Left forelimb (tissue), 1 donor: ENCODE measurements around the gene PDE7B.
"Not testable (repeated sequence)": the region's sequence is repeated elsewhere in the genome, so short reads cannot be mapped to it uniquely, and the experiment has no call there.

ENCODE experiments used
- DNase-seq: peaks from one replicate; pipeline ENCODE4 v3.0.0-alpha.2; 2018; ENCODE audit warnings: low spot score

PDE7B gene

DNA sequence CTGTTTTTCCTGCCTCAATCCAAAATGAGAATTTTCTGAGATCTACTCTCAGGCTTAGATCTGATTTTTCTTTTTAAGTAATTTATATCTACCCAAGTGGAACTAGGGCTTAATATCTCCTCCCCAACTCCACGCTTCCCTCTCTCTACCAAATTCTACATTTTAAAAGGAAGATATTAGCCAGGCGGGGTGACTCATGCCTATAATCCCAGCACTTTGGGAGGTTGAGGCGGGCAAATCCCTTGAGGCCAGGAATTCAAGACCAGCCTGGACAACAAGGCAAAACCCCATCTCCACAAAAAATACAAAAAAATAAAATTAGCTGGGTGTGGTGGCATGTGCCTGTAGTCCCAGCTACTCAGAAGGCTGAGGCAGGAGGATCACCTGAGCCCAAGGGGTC lies 337.6 kb downstream of the PDE7B start:
- no peak for DNase-seq

DNA sequence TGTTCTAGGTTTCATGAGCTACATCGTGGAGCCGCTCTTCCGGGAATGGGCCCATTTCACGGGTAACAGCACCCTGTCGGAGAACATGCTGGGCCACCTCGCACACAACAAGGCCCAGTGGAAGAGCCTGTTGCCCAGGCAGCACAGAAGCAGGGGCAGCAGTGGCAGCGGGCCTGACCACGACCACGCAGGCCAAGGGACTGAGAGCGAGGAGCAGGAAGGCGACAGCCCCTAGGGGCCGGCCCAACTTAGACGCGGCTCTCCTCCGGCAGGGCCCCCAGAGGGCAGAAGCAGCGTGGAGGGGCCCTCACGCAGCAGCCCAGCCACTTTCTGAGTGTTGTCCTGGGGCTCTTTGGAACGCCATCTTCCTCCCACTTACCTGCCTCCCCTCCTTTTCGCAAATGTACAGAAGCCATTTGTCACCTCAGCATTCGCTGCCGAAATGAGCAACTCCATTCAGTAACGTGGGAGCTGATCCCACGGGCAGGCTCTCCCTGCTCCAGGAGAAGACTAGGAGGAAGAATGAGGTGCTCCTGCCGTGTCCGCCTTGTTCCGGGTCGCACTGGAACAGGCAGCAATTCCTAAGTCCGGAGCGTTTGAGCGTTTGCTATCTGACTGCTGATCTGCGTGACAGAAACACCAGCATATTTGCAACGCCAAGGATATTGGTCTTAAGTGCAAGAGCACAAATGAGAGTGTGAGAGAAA lies 340.3 kb downstream of the PDE7B start:
- no peak for DNase-seq

DNA sequence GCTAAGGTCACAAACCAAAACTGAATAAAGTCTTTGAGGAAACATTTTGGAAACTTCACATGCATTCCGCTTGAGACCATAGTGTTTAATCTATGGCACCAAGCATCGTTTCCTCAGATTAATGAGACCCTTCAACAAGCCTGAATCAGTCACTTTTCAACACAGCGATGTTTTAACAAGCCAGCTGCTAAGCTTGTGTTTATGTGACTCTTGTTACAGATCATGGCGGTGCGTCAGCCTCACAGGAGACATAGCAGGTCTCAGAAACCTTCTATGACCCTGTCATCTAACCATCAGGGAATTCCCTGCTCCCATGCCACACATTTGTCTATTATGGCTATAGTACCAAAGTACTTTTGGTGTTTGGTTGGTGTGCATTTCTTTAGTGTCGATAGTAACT lies 341.4 kb downstream of the PDE7B start:
- no peak for DNase-seq

DNA sequence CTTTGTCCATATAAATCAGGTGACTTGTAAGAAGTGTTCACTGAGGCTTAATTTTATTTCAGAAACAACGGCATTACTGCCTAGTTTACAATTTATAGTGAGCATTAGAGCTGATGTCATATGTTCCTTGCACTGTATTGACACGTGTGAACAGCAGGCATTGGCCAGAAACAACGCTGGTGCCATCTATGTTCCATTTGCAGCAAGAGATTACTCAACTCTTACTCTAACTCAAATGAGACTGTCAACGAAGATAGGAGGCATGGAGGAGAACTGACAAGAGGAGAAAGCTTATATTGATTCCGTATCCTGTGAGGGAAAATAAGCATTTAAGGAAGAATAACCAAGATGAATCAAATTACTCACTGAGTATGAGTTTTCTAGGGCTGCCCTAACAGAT lies 350.2 kb downstream of the PDE7B start:
- DNase-seq = no peak

DNA sequence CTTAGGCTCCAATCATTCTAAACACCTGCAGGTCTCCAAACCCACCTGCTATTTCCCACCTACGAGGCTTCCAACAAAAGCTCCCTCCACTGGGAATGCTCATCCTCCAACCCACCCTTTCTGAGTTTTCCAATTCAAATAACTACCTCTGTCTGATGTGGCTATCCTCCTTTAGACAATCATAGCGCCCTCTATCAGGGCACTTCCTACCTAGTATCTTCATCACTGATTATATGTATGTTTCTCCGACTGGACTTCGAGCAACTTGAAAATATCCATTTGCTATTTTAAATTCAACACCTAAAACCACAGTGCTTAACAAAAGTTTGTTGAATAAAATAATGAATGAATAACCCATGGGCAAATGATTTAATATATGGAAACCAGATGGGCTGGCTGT lies 357.3 kb downstream of the PDE7B start:
- DNase-seq = no peak

DNA sequence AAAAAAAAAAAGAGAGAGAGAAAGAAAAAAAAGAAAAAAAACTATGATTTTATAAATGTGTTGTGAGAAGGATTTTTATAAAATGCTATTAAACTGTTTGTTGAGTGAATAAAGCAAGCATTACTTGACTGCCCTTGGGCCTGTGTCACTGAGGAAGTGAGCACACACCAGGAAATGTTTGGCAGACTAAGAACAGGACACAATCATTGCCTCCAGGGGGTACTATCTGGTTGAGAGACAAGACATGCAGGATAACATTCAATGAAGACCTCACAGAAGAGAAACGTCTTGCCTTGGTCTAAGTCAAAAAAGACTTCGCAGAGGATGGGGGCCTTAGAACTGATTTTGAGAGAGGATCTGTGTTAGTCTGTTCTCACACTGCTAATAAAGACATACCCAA lies 358.0 kb downstream of the PDE7B start:
- DNase-seq = no peak

DNA sequence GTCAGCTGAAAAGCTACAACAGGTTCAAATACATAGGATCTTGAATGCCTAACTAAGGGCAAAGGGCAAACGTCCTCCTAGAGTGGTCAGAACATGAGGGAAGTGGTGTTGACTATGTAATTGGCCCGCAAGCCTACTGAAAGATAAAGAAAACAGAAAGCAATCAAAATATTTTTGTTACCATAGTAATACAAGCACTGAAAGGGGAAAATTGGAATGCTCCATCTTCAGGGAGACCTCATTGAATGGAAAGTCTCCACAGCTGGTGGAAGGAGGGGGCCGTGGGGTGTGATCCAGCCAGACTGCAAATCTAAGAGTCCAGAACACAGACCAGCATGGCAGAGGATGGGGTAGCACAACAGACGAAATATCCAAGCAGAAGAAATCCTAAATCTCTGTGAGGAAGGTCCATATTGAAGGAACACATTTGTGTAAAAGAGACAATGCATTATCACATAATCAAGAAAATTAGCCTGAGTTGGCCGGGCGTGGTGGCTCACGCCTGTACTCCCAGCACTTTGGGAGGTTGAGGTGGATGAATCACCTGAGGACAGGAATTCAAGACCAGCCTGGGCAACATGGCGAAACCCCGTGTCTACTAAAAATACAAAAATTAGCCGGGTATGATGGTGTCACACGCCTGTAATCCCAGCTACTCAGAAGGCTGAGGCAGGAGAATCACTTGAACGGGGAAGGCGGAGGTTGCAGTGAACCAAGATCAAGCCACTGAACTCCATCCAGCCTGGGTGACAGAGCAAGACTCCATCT lies 359.1 kb downstream of the PDE7B start:
- DNase-seq = no peak

DNA sequence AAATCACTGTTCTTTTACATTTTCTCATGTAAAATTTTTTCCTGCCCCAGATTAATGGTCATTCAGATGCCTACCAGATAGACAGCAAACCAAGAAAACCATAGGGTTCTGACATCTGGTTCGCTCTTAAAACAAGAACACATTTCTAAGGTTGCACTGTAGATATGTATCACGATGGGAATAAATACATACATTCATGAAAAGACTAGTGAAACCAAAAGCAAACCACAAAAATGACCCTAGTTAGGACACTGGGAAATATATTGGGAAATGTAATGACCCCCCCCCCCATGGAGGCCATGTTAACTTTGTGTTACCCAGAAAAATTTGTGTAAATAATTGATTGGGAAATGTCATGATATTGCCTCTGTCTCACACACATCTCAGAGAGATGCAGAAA lies 361.1 kb downstream of the PDE7B start:
- DNase-seq = no peak

DNA sequence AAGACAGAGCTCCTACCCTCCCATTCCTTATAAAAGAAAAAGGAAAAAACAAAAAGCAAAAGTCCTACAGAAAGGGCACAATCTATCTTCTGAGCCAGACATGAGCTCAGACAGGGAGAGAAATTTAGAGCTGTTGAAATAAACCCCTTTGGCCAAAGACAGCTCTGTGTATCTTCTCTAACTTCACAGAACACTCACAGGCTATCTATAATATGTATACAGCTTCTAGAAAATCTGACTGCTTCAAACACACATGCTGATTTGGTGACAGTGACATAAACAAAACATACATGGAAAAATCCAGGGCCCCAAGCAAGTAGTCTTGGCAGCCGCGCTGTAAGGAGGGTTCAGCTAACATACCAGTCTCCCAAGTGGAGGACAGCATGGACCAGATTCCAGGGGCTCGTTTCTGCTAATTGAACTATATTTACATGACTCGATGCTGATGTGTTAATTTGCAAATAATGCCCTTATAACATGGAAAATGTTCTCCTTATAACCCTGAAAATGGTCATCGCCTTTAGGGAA lies 361.6 kb downstream of the PDE7B start:
- no peak for DNase-seq

DNA sequence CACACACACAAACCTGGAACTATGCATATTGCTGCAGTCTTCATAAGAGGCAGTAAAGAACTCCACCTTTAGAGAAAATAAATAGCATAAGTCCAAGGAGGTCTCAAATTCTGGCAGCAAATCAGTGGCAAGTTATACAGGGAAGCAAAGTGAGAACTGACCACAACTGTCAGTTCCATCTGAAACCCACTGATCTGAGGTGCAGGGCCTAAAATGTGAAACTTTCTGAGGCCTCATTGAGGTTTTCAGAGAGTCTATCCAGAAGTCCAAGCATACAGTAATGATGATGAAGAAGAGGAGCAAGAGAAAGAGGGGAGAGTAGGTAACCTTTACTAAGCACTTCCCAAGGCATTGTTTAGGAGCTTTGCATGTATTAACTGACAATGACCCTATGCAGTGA lies 362.4 kb downstream of the PDE7B start:
- no peak for DNase-seq

DNA sequence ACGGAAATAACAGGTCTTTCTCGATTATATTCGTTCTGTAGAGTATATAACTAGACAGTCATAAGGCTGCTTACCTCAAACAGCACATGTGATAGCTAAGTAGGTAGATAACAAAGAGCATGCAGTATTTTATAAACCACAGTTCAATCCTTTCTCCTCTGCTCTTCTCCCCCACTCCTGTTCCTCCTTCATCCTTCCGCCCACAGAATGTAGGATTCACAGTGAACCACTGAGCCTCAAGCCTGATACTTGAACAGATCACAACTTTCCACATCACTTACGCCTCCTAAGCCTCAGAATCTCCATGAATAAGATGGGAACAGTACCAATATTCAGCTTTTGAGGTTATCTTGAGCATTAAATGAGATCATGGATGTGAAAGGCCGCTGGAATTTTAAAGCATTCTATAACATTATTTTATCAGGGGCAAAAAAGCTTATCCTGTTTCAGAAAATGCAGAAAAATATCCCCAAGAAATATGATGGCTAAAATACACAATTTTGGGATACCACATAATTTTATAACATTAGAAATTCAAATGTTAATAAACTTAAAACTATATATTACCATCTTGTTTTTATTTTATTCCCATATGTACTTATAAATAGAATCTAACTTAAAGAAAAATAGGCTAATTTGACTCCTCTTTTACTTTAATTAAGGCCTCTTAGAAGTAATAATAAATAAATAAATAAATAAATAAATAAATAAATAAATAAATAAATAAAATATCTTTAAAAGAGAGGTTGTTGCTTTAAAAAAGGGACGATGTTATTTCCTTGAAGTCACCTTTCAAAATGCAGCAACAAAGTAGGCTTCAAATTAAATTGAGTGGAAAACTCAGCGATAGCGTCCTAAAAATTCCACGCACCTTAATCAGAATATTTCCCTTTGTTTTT lies 365.3 kb downstream of the PDE7B start:
- no peak for DNase-seq

DNA sequence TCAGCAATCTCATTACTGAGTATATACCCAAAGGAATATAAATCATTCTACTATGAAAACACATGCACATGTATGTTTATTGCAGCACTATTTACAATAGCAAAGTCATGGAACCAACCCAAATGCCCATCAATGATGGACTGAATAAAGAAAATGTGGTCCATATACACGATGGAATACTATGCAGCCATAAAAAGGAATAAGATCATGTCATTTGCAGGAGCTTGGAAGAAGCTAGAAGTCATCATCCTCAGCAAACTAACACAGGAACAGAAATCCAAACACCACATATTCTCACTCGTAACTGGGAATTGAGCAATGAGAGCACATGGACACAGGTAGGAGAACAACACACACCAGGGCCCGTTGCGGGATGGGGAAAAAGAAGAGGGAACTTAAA lies 373.5 kb downstream of the PDE7B start:
- not testable (repeated sequence) for DNase-seq

DNA sequence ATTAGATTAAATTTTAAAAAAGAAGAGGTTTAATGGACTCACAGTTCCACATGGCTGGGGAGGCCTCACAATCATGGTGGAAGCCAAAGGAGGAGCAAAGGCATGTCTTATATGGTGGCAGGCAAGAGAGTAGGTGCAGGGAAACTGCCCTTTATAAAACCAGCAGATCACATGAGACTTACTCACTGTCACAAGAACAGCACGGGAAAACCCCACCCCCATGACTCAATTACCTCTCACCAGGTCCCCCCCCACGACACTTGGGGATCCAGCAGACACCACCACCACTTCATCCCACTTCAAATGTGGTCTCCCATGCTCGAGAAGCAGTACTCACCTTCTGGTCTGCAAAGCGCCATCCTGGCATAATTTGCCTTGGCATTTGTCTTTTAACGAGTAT lies 374.0 kb downstream of the PDE7B start:
- DNase-seq = no peak

DNA sequence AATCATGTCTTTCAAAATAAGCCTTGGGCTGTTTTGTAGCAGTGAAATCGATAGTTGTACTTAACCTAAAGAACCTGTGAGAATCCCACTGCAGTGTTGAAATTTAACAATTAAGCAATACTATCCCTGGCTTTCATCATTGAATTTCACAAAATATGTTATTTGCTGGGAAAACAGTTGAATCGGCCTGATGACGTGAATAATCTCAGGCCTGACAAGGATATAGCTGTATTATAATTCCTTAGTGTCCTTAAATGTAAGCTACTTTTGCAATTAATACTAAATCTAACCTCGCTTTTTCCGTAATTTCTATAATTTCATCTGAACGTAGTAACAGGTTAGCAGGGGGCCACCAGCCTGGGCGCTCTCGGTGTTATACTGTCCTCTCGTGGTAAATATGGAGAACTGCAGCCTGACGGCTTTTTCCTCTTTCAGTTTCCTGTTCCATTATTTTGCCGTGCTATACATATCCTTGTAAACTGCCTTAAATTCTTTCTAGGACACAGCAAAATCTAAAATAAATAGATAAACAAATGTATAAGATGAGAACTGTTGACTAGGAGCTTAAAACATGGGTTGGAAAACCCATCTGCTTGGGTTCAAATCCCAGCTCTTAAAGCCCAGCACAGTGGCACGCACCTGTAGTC lies 374.6 kb downstream of the PDE7B start:
- no peak for DNase-seq

DNA sequence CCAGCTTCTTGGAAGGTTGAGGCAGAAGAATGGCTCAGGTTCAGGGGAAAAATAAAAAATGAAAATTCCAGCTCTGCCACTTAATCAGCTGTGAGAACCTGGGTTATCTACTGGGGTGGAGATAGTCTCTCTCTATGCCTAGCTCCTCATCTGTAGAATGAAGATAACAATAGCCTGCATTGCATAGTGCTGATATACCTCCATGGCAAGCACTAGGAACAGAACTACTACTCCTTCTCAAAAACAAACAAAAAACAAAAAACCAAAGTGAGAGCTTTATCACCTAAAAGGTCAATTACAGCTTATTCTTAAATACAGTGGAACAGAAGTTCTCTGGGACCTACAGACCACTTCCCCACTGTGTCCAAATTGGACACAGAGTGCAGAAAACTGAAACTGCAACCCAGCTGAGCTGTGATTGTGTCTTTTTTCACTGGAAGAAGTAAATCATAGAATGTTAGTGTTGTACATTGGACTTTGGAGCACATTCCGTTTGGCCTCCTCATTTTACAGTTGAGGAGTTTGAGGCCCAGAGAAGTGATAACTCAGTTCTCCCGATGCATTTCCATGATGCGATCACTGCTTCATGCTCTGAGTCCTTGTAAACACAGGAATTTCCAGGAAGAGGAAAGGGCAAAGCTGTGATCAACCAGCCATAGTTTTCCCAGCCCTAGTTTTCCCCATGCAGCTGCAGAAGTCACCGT lies 375.3 kb downstream of the PDE7B start:
- no peak for DNase-seq

DNA sequence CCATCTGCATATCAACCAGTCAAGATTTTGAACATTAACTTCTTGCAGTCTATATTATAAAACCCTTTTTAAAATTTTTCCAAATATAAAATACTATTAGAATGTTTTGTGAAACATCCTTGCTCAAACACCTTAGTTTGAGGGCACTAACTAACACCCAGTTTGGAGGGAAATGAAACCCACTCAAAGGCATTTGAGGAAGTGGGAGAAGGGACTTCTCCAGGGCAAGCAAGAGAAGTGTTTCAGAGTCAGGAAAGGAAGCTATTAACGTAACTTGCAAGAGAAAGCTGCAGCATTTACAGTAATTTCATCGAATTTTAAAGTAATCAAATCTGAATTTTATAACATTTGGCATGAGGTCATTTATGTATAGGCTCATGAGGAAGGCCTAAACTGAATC lies 377.3 kb downstream of the PDE7B start:
- no peak for DNase-seq

DNA sequence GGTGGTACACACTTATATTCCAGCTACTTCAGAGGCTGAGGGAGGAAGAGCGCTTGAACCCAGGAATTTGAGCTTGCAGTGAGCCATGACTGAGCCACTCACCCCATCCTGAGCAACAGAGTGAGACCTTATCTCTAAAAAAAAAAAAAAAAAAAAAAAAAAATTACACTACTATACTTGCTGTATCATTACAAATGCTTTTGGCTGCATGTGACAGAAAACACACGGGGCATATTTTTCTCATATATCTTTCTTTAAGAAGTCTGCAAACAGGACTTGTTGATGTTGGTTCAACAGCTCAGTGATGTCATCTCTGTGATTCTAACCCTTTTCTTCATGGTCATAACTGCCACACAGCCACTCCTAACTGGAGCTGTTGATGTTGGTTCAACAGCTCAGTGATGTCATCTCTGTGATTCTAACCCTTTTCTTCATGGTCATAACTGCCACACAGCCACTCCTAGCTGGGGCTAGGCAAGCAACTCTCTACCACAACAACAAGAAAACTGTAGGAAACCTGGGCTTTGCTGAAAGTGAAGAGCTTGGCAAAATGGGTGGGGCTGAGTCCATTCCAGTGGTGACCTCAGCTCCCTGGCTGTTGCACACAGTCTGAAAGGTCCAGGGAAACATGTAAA lies 378.8 kb downstream of the PDE7B start:
- DNase-seq = no peak

DNA sequence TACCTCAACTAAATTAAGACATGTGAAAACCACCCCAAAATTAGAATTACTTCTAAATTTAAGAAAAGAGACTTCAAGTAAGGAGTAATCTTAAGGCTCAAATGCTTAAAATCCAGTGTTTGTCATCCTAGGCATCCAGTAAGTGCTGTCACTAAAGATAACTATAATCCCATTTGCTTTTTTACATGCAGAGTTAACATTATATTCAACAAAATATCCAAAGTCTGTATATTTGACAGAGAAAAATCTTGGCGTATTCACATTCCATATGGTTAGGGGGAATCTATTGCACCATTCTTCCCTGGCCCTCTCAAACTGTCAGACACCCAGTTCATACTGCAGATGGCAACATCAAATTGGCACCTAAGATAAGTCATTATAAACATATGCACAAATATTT lies 381.2 kb downstream of the PDE7B start:
- DNase-seq = no peak

DNA sequence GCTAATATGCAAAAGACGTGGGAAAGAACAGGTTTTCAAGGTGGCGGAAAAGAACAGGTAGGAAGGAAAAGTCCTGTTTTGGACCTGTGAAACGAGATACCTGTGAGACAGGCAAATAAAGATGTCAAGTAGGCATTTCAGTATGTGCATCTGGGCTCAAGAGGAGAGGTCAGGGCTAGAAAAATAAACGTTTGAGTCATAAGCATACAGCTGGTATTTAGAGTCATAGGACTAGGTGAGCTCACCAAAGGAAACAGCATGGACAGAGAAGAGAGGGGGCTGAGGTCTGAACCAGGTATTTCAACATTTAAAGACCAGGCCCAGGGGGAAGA lies 383.7 kb downstream of the PDE7B start:
- DNase-seq = no peak

DNA sequence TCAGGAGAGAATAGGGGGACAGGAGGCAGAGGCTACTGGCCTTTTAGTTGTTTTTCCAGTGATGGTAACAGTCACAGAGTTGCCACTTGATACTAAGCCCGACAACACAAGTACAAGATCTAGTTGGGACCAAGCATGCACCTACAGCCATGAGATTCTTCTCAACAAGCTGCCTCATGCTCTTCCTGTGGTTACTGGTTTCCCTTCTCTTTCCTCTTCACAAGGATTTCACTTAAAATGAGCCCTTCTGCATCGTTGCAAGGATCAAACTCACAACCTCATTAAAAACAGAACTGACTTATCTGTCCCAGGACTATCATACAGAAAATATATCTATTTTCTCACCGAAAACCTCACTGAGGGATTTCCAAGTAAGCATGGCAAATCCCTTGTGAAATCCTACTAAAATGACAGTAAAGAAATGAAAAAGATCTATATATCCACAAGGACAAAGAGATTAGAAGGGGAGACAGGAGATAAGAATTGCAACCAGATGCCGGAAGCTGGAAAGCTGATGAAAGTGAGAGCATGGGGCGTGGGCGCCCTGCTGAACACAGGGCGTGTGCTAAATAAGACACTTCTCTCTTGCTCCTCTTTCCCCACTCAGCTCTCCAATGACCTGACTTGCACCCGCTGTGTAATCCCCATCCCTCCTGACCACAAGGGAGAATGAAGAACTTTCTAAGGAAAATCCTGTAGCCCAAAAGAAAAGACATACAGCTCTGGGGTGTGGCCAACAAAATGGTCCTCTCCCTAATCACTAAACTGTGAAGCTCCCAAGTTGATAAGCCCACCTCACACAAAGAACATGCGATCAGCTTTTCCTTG lies 385.2 kb downstream of the PDE7B start:
- no peak for DNase-seq
